Ovary (tissue), 3 donors: Measurements from ENCODE around the gene CNTN5.
"Not testable (repeated sequence)": the region's sequence is repeated elsewhere in the genome, so short reads cannot be mapped to it uniquely, and the experiment has no call there.

Source experiments
- EP300 ChIP-seq: sonication (generic); formaldehyde crosslinking; IDR thresholded peaks from one replicate; pipeline ENCODE4 v1.6.1; 2017; ENCODE audit warnings: antibody characterized with exemption
- POLR2A ChIP-seq: fragments of 450-650 bp; IDR thresholded peaks from one replicate; pipeline ENCODE4 v1.6.1; 2017; ENCODE audit warnings: antibody characterized with exemption, mild to moderate bottlenecking, moderate library complexity
- TF ChIP-seq, protein P1 (sequence below), 3 donors: fragments of 450-650 bp in 2 of 3; fragments of 200-600 bp in 1 of 3; IDR thresholded peaks; one replicate each; pipeline versions ENCODE4 v1.5.1 to v1.8.0; 2016 to 2022; ENCODE audit warnings: antibody characterized with exemption in 3 of 3, mild to moderate bottlenecking in 1 of 3
- donor health status: DM: no; HTN: no; CAD: no.

DNA sequence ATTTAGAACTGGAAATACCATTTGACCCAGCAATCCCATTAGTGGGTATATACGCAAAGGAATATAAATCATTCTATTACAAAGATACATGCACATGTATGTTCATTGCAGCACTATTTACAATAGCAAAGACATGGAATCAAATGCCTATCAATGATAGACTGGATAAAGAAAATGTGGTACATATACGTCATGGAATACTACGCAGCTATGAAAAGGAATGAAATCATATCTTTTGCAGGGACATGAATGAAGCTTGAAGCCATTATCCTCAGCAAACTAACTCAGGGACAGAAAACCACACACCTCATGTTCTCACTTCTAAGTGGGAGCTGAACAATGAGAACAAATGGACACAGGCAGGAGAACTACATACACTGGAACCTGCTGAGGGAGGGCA, 113.1 kb downstream of the CNTN5 start:
- TF ChIP-seq, protein P1, sequence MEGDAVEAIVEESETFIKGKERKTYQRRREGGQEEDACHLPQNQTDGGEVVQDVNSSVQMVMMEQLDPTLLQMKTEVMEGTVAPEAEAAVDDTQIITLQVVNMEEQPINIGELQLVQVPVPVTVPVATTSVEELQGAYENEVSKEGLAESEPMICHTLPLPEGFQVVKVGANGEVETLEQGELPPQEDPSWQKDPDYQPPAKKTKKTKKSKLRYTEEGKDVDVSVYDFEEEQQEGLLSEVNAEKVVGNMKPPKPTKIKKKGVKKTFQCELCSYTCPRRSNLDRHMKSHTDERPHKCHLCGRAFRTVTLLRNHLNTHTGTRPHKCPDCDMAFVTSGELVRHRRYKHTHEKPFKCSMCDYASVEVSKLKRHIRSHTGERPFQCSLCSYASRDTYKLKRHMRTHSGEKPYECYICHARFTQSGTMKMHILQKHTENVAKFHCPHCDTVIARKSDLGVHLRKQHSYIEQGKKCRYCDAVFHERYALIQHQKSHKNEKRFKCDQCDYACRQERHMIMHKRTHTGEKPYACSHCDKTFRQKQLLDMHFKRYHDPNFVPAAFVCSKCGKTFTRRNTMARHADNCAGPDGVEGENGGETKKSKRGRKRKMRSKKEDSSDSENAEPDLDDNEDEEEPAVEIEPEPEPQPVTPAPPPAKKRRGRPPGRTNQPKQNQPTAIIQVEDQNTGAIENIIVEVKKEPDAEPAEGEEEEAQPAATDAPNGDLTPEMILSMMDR (IDR thresholded peaks at IDR 0.05) = not testable (repeated sequence)
- TF ChIP-seq EP300, POLR2A: not testable (repeated sequence)
